NCI-H128 (cell line): Measurements from ENCODE around the gene SLC38A9.
"Not testable (repeated sequence)": the region's sequence is repeated elsewhere in the genome, so short reads cannot be mapped to it uniquely, and the experiment has no call there.

Source experiments
- DNase-seq: peaks from one replicate; lab custom pipeline; 2025; ENCODE audit not compliant: unreplicated experiment; lab: John Stamatoyannopoulos, UW

The SLC38A9 gene

GRCh38 chr5:55618318-55618717 is 93.8 kb downstream of the SLC38A9 start:
- DNase-seq = no peak

- DNase-seq = no peak
Measured at GRCh38 chr5:55613112-55613868, 98.8 kb downstream of the SLC38A9 start.

- no peak for DNase-seq
Measured at GRCh38 chr5:55610542-55610941, 101.6 kb downstream of the SLC38A9 start.

- DNase-seq = no peak
Measured at GRCh38 chr5:55609413-55609812, 102.7 kb downstream of the SLC38A9 start.

DNA sequence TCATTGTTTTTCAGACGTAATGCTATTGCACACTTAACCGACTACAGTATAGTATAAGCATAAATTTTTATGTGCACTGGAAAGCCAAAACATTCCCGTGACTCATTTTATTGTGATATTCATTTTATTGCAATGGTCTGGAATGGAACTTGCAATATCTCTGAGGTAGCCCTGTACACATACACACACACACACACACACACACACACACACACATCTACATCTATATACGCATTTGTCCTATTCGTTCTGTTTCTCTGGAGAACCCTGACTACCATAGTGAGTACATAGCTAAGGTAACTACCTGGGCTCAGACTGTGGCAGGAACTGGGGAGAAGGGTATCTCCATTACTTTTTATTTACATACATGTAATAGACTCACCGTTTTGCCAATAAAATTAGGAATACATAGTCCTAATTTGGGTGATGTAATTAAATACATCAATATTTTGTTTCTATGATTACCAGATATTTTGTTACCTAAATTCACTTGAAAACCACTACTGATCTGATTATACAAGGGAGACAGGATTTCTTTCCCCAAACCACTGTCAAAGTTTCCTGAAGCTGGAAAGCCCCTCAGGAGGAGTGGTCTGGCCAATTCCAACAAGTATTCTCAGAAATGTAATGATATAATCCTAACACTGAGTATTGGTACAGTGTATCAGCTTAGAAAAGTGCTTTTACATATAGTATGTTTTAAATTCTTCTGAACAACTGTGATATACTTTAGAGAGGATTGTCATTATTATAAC is 103.4 kb downstream of the SLC38A9 start:
- no peak for DNase-seq

- not testable (repeated sequence) for DNase-seq
Measured at GRCh38 chr5:55607309-55607708, 104.8 kb downstream of the SLC38A9 start.

DNA sequence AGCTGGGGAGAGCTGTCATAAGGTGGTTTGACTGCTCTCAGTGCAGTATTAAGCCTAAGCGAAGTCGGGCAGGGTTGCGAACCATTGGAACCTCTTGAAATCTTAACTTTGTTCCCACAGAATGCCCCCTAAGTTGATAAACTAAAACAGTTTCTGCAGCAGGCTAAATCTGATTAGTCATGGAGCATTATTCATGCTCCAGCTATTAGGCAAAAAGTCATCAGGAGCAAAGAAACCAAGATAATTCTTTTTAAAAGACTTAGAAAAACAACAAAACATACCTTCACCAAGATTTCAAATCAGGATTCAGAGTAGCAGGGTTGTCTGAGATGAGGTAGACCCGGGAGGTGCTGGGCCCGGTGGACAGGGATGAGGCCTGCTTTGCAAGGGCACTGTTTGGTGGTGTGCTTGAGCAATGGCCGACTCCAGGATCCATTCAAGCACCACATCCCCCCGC is 107.5 kb downstream of the SLC38A9 start:
- no peak for DNase-seq

DNA sequence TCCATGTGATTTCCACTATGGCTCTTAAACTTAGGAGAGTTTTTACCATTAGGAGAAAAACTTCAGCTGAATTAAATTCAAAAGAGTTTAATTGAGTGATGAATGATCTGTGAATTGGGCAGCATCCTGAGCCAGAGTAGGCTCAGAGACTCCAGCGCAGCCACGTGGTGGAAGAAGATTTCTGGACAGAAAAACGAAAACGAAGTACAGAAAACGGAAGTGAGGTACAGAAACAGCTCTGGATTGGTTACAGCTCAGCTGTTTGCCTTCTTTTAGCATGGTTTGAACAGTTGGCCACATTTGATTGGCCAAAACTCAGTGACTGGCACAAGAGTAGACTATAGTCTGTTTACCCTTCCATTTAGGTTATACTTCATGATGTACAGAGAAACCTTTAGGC is 108.2 kb downstream of the SLC38A9 start:
- DNase-seq = no peak

- DNase-seq = no peak
Measured at GRCh38 chr5:55601628-55602027, 110.5 kb downstream of the SLC38A9 start.

GRCh38 chr5:55601204-55601618 is 110.9 kb downstream of the SLC38A9 start:
- no peak for DNase-seq

- no peak for DNase-seq
Measured at GRCh38 chr5:55600497-55601203, 111.5 kb downstream of the SLC38A9 start.

DNA sequence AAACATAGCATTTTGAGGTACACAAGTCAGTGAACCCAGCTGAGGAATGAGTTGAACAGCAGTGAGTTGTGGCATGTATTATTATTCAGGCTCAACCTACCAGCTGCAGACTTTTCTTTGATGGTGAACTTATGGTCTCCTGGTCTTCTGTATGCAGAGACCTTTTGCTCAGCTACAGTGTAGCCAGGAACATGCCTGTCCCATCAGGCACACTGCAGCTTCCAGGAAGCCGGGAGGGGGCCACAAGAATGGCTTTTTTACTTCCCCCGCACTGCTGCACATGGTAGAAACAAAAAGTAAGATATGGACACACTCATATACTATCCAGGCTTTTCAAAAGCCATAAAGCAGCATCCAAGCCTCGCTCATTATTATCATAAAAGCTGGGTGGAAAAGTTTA is 112.0 kb downstream of the SLC38A9 start:
- DNase-seq = no peak

- no peak for DNase-seq
Measured at GRCh38 chr5:55599148-55600050, 112.7 kb downstream of the SLC38A9 start.

- no peak for DNase-seq
Measured at GRCh38 chr5:55597014-55597981, 114.8 kb downstream of the SLC38A9 start.

- DNase-seq = no peak
Measured at GRCh38 chr5:55594671-55595070, 117.5 kb downstream of the SLC38A9 start.

GRCh38 chr5:55593115-55593472 is 119.0 kb downstream of the SLC38A9 start:
- DNase-seq = no peak

DNA sequence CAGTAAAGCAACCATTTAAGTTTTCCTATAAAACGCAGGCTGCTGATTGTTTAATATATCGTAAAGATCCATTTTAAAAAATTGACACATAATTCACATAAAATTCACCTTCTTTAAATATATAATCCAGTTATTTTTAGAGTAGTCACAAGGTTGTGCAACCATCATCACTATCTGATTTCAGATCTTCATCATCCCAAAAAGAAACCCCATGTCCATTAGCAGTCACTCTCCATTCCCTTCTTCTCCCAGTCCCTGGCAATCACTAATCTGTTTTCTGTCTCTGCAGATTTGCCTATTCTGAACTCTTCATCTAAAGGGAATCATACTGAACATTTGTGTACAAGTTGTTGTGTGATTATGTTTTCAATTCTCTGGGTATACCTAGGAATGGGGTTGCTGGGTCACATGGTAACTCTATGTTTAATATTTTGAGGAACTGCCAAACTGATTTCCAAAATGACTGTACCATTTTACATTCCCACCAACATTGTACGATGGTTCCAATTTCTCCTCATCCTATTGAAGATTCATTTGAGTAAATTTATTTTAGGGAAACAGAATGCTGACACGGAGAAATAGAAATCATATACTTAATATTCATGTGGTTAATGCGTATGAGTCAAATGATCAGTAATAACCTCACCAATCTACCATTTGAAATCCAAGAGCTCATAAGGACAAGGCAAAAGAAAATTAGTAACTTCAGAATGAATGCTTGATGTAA is 119.6 kb downstream of the SLC38A9 start:
- DNase-seq = no peak

DNA sequence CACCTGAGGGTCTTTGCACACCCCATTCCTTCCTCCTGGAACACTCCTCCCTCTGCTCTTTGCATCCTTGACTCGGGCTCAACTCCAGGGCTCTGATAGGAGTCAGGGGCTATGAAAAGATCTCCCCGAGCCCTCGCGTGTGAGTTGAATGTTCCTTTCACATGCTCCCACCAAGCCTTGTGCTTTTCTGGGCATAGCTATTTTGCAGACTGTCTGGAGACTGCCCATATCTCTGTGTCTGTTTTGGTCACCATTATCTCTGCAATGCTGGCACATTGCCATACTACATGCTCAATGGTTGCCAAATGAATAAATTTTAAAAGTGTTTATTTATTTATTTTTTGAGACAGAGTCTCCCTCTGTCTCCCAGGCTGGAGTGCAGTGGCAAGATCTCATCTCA is 120.4 kb downstream of the SLC38A9 start:
- no peak for DNase-seq

GRCh38 chr5:55585206-55585610 is 126.9 kb downstream of the SLC38A9 start:
- no peak for DNase-seq
